ENCODE measurements around the gene FGF21. TPM values are rescaled to one million over a fixed set of nuclear protein-coding genes. Genes with fewer than 3 reads are reported as not detected.

The FGF21 gene
- total and polyA plus RNA-seq, 10 of the 15 experiments (the other 5 are each of a cell fraction or from before 2014, with no cell fraction given): not detected

- TF ChIP-seq CEBPZ (IDR thresholded peaks at IDR 0.05; ENCODE audit: low read depth, low read length): no peak
- no peak for TF ChIP-seq POLR2AphosphoS2 (IDR thresholded peaks at IDR 0.05; ENCODE audit: low read depth, low read length)
- peak; percentile 75; the same call in 1 of the 2 replicates for TF ChIP-seq SIN3A (IDR thresholded peaks at IDR 0.05; ENCODE audit: low read depth, low read length)
- TF ChIP-seq YBX1 (IDR thresholded peaks at IDR 0.05): no peak
- TF ChIP-seq CBX5 (IDR thresholded peaks at IDR 0.05; ENCODE audit: low read depth): no peak
- no peak for TF ChIP-seq BACH1 (IDR thresholded peaks at IDR 0.05; ENCODE audit: borderline replicate concordance)
- TF ChIP-seq RFX5 (IDR thresholded peaks at IDR 0.05; ENCODE audit: low read depth, low read length): peak; percentile 52; the same call in 1 of the 2 replicates
- no peak for TF ChIP-seq CEBPB (IDR thresholded peaks at IDR 0.05; ENCODE audit: borderline replicate concordance in 1 of 2, low read depth in 2 of 2, low read length in 2 of 2)
- no peak for TF ChIP-seq KAT2A (conservative IDR thresholded peaks at IDR 0.05; ENCODE audit: control insufficient read depth, low read depth, low read length)
- no peak for TF ChIP-seq SUZ12 (IDR thresholded peaks at IDR 0.05; ENCODE audit: unreplicated experiment)
- TF ChIP-seq PKNOX1 (IDR thresholded peaks at IDR 0.05): peak; percentile 98
- TF ChIP-seq CHD2 (IDR thresholded peaks at IDR 0.05; ENCODE audit: borderline replicate concordance, low read depth, low read length): peak; percentile 95
- TF ChIP-seq RUNX3 (IDR thresholded peaks at IDR 0.05; ENCODE audit: low read length): no peak
- no peak for TF ChIP-seq FOXK2 (IDR thresholded peaks at IDR 0.05)
- no peak for TF ChIP-seq ZBED1 (IDR thresholded peaks at IDR 0.05; ENCODE audit: borderline replicate concordance)
- TF ChIP-seq ZNF384 (IDR thresholded peaks at IDR 0.05; ENCODE audit: borderline replicate concordance, low read depth, low read length): no peak
- no peak for TF ChIP-seq ZSCAN29 (IDR thresholded peaks at IDR 0.05)
- no peak for TF ChIP-seq ZNF687 (IDR thresholded peaks at IDR 0.05)
- TF ChIP-seq NBN (IDR thresholded peaks at IDR 0.05): no peak; the same call in 1 of the 2 replicates
- no peak for TF ChIP-seq PAX8 (IDR thresholded peaks at IDR 0.05)
- TF ChIP-seq SP1 (IDR thresholded peaks at IDR 0.05; ENCODE audit: low read depth, low read length): peak; percentile 99
- no peak for TF ChIP-seq RAD21 (IDR thresholded peaks at IDR 0.05; ENCODE audit: insufficient read depth, low read depth, low read length)
- peak; percentile 49 for TF ChIP-seq MXI1 (IDR thresholded peaks at IDR 0.05; ENCODE audit: low read depth, low read length)
- peak; percentile 54; the same call in 1 of the 2 replicates for TF ChIP-seq LARP7 (IDR thresholded peaks at IDR 0.05)
- TF ChIP-seq BMI1 (IDR thresholded peaks at IDR 0.05; ENCODE audit: borderline replicate concordance): peak; percentile 63; the same call in 1 of the 2 replicates
Measured at GRCh38 chr19:48720613-48721296, 34.6 kb upstream of the FGF21 start (continued).

Measured in GM12878 (cell line).